K562 (cell line): Measurements from ENCODE around the gene GABARAPL2. TPM values are rescaled to one million over a fixed set of nuclear protein-coding genes. Genes with fewer than 3 reads are reported as not detected.

Experiments
- ATF7 ChIP-seq: fragments of 450-650 bp; IDR thresholded peaks from 2 replicates; pipeline ENCODE4 v1.7.1; 2014; ENCODE audit warnings: mild to moderate bottlenecking, moderate library complexity
- CHD1 ChIP-seq: fragments of 200-600 bp; sonication (generic); IDR thresholded peaks from one replicate; pipeline ENCODE4 v1.6.1; 2012; ENCODE audit warnings: mild to moderate bottlenecking, moderate library complexity, low read length, inconsistent platforms
- CUX1 ChIP-seq: fragments of 200-800 bp; sonication (Bioruptor generic); IDR thresholded peaks from 2 replicates; pipeline ENCODE4 v1.6.1; 2016; ENCODE audit warnings: missing genetic modification characterization, missing compliant biosample characterization
- GABPB2 ChIP-seq: fragments of 250-450 bp; sonication (Bioruptor Pico); conservative IDR thresholded peaks from 2 replicates; pipeline ENCODE4 v1.5.1; 2021; ENCODE audit warnings: mild to moderate bottlenecking
- L3MBTL2 ChIP-seq: fragments of 450-650 bp; IDR thresholded peaks from 2 replicates; pipeline ENCODE4 v1.6.1; 2016; ENCODE audit warnings: mild to moderate bottlenecking, moderate library complexity
- NEUROD1 ChIP-seq: fragments of 150-350 bp; IDR thresholded peaks from 2 replicates; pipeline ENCODE4 v1.6.1; 2014; ENCODE audit warnings: borderline replicate concordance, low read length, low read depth; ENCODE audit not compliant: partially characterized antibody
- PHF20 ChIP-seq: fragments of 450-650 bp; IDR thresholded peaks from 2 replicates; pipeline ENCODE4 v1.6.1; 2018; ENCODE audit not compliant: partially characterized antibody
- RERE ChIP-seq: sonication (generic); formaldehyde crosslinking; IDR thresholded peaks from 2 replicates; pipeline ENCODE4 v1.8.0; 2023; ENCODE audit warnings: missing genetic modification reagents, mild to moderate bottlenecking, borderline replicate concordance
- SP2 ChIP-seq: IDR thresholded peaks from 2 replicates; pipeline ENCODE4 v1.6.1; 2011; ENCODE audit warnings: mild to moderate bottlenecking, low read depth, low read length, moderate library complexity; ENCODE audit not compliant: poor library complexity, severe bottlenecking; ENCODE audit errors: extremely low read depth
- TFAM ChIP-seq: fragments of 250-450 bp; sonication (Bioruptor Pico); conservative IDR thresholded peaks from 2 replicates; pipeline ENCODE4 v1.5.0; 2021; ENCODE audit warnings: mild to moderate bottlenecking, moderate library complexity
- ZBTB17 ChIP-seq: fragments of 450-650 bp; formaldehyde crosslinking; IDR thresholded peaks from 2 replicates; pipeline ENCODE4 v1.4.0; 2020; ENCODE audit warnings: mild to moderate bottlenecking
- ZNF316 ChIP-seq: fragments of 450-650 bp; IDR thresholded peaks from 2 replicates; pipeline ENCODE4 v1.6.1; 2016
- ZNF41 ChIP-seq: fragments of 250-450 bp; sonication (Bioruptor Pico); conservative IDR thresholded peaks from 2 replicates; pipeline ENCODE4 v1.4.0; 2020; ENCODE audit warnings: mild to moderate bottlenecking
- ZNF561 ChIP-seq: fragments of 450-650 bp; formaldehyde crosslinking; conservative IDR thresholded peaks from 2 replicates; pipeline ENCODE4 v1.4.0; 2020; ENCODE audit warnings: mild to moderate bottlenecking, moderate library complexity
- polyA plus RNA-seq, 8 experiments: library from polyadenylated mRNA; depleted of rRNA in 4 of 8; stranded (reverse) in 5 of 8; unstranded in 3 of 8; fragments of >200 nt; fragmentation: Nextera tagmentation in 2 of 8; fragmentation: Illumina TruSeq in 1 of 8; extraction: Ambion mirVana in 2 of 8; extraction: Trizol in 1 of 8; gene quantifications; 2 replicates each; pipeline versions ENCODE4 v1.2.1 to v1.2.3, GENCODE V29; 2011 to 2014; ENCODE audit warnings: inconsistent platforms in 1 of 8, missing spikeins in 1 of 8
- total RNA-seq, 7 experiments: library from RNA; depleted of rRNA in 6 of 7; stranded (reverse); fragments of >200 nt in 6 of 7; fragmentation: Illumina TruSeq in 2 of 7; extraction: Trizol in 2 of 7; gene quantifications; 2 replicates each; pipeline versions ENCODE4 v1.2.1 to v1.2.3, GENCODE V29; 2011 to 2021; ENCODE audit warnings: low replicate concordance in 1 of 7
- TF ChIP-seq, protein P1 (sequence below): fragments of 450-650 bp; IDR thresholded peaks from 2 replicates; pipeline ENCODE4 v1.6.1; 2018; ENCODE audit warnings: mild to moderate bottlenecking, low read depth; ENCODE audit not compliant: partially characterized antibody

The GABARAPL2 gene
- total and polyA plus RNA-seq, 9 of the 15 experiments (the other 6 are each of a cell fraction or from before 2014, with no cell fraction given) = 42.1 to 288 (median 91.8) TPM

GRCh38 chr16:75620326-75621169, 54.4 kb downstream of the GABARAPL2 start (continued):
- TF ChIP-seq CUX1 (CRISPR knock-in tag) (no peak), RERE (CRISPR knock-in tag) (no peak), ATF7 (peak; percentile 26; the same call in 1 of the 2 replicates), PHF20 (no peak), SP2 (no peak), ZNF41 (CRISPR knock-in tag) (no peak), L3MBTL2 (peak; percentile 65; the same call in 1 of the 2 replicates), TFAM (no peak), NEUROD1 (peak; percentile 42), CHD1 (no peak), ZNF561 (CRISPR knock-in tag) (no peak), GABPB2 (CRISPR knock-in tag) (no peak), ZNF316 (peak; percentile 31; the same call in 1 of the 2 replicates), ZBTB17 (0 out of 2 replicates have a peak, but pooled peaks have one; percentile 31)
- TF ChIP-seq, protein P1, sequence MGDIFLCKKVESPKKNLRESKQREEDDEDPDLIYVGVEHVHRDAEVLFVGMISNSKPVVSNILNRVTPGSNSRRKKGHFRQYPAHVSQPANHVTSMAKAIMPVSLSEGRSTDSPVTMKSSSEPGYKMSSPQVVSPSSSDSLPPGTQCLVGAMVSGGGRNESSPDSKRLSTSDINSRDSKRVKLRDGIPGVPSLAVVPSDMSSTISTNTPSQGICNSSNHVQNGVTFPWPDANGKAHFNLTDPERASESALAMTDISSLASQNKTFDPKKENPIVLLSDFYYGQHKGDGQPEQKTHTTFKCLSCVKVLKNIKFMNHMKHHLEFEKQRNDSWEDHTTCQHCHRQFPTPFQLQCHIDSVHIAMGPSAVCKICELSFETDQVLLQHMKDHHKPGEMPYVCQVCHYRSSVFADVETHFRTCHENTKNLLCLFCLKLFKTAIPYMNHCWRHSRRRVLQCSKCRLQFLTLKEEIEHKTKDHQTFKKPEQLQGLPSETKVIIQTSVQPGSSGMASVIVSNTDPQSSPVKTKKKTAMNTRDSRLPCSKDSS = no peak
